ENCODE measurements around the gene RBBP8.

GRCh38 chr18:22932885-22933205 lies 283 bp upstream of the RBBP8 start:
- TF ChIP-seq GATA3 (IDR thresholded peaks at IDR 0.05; ENCODE audit: low read depth, low read length) (no peak), GATA2 (IDR thresholded peaks at IDR 0.05; ENCODE audit: low read depth, low read length) (no peak)

All from SH-SY5Y (cell line).